Amniotic stem cell (primary cell): ENCODE data around the gene TRIM22.
"Not testable (repeated sequence)": the region's sequence is repeated elsewhere in the genome, so short reads cannot be mapped to it uniquely, and the experiment has no call there.

Experiments used
- DNase-seq: peaks from one replicate; lab custom pipeline; 2025; lab: John Stamatoyannopoulos, UW

The TRIM22 gene

DNA sequence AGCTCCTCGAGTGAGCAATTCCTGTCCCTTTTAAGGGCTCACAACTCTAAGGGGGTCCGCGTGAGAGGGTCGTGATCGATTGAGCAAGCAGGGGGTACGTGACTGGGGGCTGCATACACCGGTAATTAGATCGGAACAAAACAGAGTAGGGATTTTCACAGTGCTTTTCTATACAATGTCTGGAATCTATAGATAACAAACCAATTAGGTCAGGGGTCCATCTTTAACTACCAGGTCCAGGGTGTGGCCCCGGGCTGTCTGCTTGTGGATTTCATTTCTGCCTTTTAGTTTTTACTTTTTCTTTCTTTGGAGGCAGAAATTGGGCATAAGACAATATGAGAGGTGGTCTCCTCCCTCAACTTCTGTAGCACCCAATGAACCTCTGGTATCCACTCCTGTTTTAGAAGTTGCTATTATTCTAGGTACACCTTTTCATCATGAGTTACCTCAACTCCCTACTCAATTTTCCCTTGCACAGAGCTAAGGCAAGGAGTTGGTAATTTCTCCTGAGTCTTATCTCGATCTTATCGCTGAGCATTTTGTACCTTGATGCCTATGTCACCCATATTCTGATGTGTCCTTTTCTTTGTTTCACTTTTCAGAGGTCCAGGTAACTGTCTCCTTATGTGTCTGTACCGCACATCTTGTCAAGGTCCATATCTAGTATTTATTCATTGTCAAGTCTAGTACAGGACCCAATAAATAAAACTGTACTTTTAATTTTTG lies 1.8 kb downstream of the TRIM22 start:
- not testable (repeated sequence) for DNase-seq

DNA sequence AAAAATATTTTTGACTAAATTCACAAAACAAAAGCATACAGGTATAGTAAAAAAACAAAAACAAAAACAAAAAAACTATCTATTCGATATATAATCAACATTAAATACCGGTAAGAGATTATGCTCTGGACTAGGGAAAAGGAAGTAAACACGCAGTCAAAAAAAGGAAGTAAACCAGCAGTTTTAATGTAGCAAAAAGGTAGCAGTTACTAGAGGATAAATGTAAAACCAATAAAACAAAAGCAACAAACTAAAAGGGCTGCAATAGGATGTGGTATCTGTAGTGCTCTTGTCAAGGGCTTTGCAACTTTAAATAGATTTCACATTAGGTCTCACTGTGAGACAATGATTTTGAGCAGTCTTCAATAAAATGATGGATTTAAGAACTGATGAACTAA lies 2.4 kb downstream of the TRIM22 start:
- no peak for DNase-seq

DNA sequence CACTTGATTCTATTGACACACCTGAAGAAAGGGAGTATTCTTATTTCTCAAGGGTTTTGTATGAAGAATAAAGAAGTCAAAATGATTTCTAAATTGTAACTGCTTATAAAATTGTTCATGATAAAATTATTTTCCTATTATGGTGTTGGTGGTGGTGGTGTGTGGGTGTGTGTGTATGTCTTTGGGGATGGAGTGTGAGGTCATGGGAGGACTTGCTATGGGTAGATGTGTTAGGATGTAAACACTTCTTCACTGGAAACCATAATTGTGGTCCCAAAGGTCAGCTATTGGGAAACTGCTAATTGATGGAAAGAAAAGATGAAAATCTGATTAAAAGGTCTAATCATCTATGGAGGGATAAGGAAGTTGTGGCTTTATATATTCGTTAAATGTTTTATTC lies 5.1 kb downstream of the TRIM22 start:
- DNase-seq = no peak

DNA sequence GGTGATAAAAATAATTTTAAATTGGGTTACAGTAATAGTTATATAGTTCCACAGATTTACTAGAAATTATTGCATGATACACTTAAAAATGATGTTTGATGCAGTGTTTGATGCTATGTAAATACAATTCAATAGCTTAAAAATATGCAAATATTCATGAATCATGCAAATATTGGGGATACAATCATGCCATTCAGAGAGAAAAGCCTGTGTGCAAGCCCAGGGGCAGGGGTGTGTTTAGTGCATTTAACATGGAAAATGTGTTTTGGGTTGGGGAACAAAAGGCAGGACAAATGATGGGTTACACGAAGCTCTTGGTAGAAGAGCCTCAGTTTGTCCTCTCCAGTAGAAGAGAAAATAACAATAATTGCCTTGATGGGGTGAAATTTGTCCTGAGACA lies 6.0 kb downstream of the TRIM22 start:
- DNase-seq = no peak

DNA sequence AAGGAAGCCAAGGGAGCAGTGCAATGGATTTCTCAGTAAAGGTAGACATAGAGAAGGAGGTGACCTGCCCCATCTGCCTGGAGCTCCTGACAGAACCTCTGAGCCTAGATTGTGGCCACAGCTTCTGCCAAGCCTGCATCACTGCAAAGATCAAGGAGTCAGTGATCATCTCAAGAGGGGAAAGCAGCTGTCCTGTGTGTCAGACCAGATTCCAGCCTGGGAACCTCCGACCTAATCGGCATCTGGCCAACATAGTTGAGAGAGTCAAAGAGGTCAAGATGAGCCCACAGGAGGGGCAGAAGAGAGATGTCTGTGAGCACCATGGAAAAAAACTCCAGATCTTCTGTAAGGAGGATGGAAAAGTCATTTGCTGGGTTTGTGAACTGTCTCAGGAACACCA lies 6.6 kb downstream of the TRIM22 start:
- no peak for DNase-seq

DNA sequence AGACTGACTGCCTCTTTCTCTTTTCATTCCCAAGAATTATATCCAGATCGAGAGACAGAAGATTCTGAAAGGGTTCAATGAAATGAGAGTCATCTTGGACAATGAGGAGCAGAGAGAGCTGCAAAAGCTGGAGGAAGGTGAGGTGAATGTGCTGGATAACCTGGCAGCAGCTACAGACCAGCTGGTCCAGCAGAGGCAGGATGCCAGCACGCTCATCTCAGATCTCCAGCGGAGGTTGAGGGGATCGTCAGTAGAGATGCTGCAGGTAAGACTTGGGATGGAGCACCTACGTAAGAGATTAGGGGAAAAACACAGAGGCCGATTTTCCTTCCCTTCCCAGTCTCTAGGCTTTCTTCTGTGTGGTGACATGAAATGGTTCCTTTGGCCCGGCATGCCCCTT lies 8.7 kb downstream of the TRIM22 start:
- DNase-seq = no peak

DNA sequence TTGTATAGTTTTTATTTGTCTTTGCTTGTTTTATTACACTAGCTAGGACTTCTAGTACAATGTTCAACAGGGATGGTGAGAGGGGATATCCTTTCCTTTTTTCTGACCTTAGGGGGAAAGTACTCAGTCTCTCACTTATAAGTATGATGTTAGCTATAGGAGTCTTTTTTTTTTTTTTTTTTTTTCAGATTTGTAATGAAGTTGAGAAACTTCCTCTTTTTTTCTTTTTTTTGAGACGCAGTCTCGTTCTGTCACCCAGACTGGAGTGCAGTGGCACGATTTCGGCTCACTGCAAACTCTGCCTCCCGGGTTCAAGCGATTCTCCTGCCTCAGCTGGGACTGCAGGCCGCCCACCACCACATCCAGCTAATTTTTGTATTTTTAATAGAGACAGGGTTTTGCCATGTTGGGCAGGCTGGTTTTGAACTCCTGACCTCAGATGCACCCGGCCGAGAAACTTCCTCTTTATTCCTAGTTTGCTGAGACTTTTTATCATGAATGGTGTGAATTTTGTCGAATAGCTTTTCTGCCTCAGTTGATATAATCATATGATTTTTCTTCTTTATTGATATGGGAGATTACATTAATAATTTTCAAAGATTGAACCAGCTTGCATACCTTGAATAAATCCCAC lies 10.9 kb downstream of the TRIM22 start:
- no peak for DNase-seq

DNA sequence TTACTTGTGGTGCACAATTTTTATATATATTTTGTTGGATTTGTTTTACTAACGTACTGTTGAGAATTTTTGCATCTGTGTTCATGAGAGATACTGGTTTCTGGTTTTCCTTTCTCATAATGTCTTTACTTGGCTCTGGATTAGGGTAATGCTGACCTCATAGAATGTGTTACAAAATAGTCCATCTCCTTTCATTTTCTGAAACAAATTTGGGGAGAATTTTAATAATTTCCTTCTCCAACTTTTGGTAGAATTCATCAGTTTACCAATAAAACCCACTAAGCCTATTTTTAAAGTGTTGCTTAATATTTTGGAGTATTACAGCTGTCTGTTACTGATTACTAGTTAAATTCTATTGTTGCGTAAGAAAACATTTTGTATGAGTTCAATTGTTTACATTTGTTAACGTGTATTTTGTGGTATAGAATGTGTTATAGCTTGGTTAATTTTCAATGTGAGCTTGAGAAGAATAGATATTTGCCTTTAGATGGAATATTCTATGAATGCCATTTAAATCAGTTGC lies 11.5 kb downstream of the TRIM22 start:
- DNase-seq = no peak

DNA sequence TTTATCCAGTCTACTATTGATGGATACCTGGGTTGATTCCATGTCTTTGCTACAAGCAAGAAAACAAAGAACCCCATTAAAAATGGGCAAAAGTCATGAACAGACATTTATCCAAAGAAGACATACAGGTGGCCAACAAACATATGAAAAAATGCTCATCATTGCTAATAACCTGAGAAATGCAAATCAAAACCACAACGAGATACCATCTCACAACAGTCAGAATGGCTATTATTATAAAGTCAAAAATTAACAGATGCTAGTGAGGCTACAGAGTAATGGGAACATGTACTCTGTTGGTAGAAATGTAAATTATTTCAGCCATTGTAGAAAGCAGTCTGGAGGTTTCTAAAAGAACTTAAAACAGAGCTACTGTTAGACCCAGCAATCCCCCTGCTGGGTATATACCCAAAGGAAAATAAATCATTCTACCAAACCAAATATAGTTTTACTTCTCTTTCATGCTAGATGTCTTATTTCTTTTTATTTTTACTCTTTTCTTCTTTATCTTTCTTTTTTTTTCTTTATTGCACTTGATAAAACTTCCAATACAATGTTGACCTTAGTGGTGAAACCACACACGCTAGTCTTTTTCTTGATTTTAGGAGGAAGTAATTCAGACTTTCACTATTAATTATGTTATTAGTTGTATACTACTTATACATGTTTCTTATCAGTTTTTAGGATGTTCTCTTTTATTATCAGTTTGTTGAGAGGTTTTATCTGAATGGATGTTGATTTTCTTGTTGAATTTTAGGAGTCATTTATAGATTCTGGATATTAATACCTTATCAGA lies 14.3 kb downstream of the TRIM22 start:
- no peak for DNase-seq

DNA sequence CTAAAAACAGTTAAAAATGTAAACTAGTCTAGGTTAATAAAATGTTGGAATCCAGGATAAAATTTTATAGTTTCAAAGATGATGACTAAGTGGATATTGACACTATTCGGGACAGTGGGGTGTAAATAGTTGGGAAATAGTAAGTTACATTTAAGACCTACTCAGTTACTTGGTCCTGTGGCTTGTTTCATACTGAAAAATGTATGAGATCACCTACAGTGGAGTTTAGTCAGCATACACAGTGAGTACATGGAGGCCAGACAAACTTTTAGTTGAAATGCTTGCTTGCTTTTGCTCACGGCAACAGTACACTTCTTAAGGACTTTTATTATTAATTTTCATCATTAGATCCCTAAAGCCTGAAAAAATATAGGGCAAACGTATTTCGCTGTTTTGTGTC lies 16.1 kb downstream of the TRIM22 start:
- DNase-seq = no peak

DNA sequence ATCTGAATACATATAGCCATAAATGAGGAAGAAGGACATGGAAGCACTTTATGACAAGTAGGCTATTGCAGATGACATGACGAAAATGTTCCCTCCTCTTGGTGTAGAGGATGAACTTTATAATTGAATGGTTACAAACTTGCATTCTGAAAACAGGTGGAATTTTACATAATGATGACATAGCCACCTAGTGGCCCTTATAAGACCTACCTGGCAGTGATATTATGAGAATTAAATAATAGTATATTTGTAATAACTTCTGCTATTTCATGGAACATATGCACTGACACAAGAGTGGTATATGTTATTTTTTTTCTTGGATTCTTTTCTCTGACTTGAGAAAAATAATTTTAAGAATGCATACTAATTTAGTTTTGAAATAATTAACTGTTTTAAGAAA lies 22.9 kb downstream of the TRIM22 start:
- no peak for DNase-seq

DNA sequence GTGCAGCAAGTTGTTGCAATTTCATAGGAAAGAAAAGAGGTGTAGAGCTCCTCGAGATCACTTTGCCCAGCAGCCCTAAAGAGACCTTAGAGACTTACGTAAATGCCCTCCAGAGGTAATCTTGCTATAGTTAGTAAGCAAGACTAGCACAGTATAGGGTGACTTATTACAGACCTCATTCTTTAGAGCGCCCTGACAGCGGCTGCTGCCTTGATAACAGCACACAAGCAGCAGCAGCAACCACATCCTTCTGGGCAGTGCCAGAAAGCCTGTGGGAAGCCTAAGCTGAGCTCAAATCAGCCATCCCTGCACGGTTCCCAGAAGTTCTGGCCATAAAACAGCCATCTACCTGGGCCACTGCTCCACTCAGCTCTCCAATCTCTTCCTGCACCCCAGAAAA lies 24.1 kb downstream of the TRIM22 start:
- DNase-seq = no peak

DNA sequence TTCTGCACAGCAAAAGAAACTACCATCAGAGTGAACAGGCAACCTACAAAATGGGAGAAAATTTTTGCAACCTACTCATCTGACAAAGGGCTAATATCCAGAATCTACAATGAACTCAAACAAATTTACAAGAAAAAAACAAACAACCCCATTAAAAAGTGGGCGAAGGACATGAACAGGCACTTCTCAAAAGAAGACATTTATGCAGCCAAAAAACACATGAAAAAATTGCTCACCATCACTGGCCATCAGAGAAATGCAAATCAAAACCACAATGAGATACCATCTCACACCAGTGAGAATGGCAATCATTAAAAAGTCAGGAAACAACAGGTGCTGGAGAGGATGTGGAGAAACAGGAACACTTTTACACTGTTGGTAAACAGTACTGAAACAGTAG lies 26.9 kb downstream of the TRIM22 start:
- DNase-seq = not testable (repeated sequence)

DNA sequence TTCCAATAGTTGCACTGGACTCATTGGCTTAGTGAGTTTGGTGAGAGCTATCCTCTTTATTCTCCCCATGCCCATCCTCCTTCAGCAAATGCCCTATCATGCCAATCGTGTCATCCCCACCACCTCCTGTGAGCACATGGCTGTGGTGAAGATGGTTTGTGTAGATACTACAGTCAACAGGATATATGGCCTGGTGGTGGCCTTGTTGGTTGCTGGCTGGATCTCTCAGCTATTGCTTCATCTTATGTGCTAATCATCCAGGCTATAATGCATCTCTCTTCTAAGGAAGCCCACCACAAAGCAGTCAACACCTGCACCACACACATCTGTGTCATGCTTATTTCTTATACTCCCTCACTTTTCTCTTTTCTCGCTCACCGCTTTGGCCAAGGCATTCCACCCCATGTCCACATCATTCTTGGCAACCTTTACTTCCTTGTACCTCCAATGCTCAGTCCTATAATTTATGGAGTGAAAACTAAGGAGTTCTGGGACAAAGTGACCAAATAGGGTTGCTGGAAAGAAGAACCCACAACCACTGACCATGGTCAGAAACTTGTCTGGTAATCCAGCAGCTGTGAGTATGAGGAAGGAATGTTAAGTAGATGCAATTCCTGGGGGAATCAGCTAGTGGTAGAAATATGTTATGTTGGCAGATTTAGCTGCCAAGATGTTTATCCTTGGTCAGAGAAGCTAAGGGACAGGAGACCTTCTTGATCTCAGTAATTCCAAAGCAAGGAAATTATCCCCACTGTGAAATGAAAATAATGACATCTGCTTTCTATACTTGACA lies 30.3 kb downstream of the TRIM22 start:
- no peak for DNase-seq

DNA sequence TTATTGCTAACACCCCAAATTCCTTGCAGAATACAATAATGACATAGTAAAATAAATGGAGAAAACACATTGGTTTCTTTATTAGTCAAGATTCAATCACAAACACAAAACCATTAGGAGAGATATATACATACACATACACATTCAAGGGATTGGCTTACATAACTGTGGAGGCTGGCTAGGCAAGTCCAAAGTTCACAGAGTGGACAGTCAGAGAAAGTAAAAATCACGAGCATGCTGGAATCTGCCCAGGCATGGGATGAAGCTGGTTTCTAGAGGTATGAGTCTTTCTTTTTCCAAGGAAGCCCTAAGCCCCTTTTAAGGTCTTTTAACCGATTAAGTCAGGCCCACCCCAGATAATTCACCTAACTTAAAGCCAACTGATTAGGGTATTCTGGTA lies 33.0 kb downstream of the TRIM22 start:
- no peak for DNase-seq

DNA sequence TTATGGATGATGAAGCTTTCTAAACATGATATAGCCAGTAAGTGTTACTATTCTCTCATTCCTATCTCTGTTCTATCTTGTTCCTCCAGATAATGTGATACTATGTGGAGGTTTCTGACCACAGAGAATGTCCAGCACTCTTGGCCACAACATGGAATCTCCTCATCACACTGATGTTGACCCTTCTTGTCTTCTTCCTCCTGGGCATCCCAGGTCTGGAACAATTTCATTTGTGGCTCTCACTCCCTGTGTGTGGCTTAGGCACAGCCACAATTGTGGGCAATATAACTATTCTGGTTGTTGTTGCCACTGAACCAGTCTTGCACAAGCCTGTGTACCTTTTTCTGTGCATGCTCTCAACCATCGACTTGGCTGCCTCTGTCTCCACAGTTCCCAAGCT lies 36.8 kb downstream of the TRIM22 start:
- no peak for DNase-seq

DNA sequence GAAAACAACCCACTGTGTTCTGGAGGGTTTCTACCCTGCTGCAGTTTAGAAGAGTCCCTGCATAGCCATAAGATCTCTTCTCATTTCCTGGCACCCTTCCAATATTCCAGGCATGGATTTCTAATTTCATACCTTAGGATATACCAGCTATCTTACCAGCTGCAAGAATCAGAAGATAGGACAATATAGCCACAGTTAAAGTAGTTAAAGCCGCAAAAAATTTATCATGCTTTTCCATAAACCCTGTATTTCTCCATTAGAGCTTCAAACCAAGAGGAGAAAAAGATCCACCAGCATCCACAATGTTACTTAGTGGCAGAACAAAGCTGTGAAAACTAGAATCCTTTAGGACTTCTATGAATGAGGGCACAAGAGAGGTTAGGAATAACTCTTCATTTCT lies 38.1 kb downstream of the TRIM22 start:
- DNase-seq = no peak

DNA sequence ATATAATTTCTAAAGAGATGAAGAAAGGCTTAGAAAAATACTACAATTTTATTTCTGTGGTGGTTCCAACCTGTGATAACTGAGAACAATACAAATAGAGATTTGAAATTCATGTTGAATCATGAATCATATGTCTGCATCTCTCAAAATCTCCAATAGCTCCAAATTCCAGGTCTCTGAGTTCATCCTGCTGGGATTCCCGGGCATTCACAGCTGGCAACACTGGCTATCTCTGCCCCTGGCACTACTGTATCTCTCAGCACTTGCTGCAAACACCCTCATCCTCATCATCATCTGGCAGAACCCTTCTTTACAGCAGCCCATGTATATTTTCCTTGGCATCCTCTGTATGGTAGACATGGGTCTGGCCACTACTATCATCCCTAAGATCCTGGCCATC lies 46.8 kb downstream of the TRIM22 start, which contains the start of gene OR56B1:
Gene OR56B1 (plus strand): TSS at position 53 of the 400 bp plus-strand sequence. CDS start 69 bp downstream, at position 122.
- DNase-seq = no peak

DNA sequence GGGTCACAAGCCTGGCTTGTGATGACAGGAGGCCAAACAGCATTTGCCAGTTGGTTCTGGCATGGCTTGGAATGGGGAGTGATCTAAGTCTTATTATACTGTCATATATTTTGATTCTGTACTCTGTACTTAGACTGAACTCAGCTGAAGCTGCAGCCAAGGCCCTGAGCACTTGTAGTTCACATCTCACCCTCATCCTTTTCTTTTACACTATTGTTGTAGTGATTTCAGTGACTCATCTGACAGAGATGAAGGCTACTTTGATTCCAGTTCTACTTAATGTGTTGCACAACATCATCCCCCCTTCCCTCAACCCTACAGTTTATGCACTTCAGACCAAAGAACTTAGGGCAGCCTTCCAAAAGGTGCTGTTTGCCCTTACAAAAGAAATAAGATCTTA lies 47.5 kb downstream of the TRIM22 start:
- DNase-seq = no peak

DNA sequence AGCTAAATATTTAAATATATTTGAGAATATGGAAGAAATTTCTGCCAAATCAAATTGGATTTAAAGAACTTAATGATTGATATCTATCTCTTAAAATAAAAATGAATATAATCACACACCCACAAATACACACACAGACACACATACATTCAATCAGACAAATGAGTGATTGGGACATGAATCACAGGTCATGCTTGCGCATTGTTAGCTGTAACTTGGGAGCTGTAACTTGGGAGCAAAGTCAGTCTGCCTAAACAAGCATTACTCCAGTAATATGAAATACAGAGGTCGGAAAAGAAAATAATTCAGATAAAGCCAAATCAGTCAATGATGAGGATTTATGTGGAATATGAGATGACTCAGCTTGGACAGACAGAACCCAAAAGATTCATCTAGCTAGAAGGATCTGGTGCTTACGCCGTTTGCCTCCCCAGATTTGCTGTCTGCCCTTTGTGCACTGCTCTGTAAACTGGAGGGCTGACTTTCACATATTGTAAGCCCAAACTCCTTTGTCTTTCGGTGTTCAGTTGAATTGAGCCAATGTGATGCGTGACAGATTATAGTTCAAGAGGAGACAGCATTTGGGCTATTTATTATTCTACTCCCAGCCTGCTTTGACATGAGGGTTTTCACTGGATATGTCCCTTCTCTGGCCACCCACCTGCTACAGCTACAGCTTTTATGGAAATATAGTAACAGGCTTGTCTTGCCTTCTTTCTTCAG lies 48.2 kb downstream of the TRIM22 start:
- no peak for DNase-seq

DNA sequence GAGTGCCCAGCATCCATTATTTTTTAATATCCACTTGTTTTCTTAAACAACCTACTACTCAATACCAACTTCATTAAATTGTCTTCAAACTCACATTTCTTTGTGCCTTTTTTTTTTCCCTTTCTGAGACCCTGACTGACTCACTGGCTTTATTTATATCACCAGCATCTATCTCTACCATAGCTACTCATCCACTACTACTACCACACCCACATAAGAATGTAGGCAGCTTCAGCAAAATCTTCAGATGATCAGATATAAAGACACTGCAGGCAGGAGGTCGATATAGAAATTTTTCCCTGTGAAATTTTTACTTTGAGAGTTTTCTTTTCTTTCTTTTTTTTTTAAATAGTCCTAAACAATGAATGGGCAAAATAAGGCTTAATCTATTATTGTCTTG lies 48.8 kb downstream of the TRIM22 start:
- DNase-seq = no peak
